ENCODE measurements around the gene CD55. TPM values are rescaled to one million over a fixed set of nuclear protein-coding genes. Genes with fewer than 3 reads are reported as not detected.

CD55 gene
- total and polyA plus RNA-seq, 8 donors: 8.1 to 168 (median 25.6) TPM

DNA sequence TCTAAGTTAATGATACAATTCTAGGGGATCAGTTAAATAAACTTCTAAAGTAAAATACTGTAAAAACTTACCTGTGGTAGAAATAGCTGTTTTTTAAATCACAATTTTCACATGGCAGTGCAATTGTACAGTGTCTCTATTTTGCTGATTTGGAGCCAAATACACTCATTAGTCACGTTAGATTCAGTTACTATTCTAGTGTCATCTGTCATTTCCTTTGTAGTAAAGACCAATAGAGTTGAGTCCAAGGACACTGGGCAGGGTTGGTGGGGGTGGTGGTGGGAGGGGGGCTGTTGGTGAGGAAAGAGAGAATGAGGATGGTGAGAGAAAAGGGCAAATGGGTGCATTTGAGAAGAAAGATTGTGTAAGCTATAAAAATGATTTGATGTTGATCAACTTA, 33.6 kb downstream of the CD55 start:
- WGBS, 5 donors: 38 to 60% (median 49%) methylated on average over 1 of the region's 1 CpG
- Histone ChIP-seq H3K4me3 (no peak overlapping the region), H3K27ac (no peak overlapping the region), H3K27me3 (no peaks in the 10 kb centered on the region), H3K9me3 (peaks cover 0 to 2% (median 0%) of the 10 kb centered on the region in 4 donors), H3K36me3 (peaks cover 0 to 24% (median 6%) of the 10 kb centered on the region in 4 donors), H3K4me1 (peaks cover 0 to 29% (median 0%) of the 10 kb centered on the region in 4 donors)
- no peak for DNase-seq
- intact Hi-C loops (cut with DNase I; ENCODE audit: low total_unique reads): no loop called here
- TF ChIP-seq, protein P1, sequence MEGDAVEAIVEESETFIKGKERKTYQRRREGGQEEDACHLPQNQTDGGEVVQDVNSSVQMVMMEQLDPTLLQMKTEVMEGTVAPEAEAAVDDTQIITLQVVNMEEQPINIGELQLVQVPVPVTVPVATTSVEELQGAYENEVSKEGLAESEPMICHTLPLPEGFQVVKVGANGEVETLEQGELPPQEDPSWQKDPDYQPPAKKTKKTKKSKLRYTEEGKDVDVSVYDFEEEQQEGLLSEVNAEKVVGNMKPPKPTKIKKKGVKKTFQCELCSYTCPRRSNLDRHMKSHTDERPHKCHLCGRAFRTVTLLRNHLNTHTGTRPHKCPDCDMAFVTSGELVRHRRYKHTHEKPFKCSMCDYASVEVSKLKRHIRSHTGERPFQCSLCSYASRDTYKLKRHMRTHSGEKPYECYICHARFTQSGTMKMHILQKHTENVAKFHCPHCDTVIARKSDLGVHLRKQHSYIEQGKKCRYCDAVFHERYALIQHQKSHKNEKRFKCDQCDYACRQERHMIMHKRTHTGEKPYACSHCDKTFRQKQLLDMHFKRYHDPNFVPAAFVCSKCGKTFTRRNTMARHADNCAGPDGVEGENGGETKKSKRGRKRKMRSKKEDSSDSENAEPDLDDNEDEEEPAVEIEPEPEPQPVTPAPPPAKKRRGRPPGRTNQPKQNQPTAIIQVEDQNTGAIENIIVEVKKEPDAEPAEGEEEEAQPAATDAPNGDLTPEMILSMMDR (IDR thresholded peaks at IDR 0.05): no peak
- TF ChIP-seq POLR2AphosphoS5 (IDR thresholded peaks at IDR 0.05) (no peak), POLR2A (IDR thresholded peaks at IDR 0.05) (no peak), EP300 (IDR thresholded peaks at IDR 0.05) (no peak)

DNA sequence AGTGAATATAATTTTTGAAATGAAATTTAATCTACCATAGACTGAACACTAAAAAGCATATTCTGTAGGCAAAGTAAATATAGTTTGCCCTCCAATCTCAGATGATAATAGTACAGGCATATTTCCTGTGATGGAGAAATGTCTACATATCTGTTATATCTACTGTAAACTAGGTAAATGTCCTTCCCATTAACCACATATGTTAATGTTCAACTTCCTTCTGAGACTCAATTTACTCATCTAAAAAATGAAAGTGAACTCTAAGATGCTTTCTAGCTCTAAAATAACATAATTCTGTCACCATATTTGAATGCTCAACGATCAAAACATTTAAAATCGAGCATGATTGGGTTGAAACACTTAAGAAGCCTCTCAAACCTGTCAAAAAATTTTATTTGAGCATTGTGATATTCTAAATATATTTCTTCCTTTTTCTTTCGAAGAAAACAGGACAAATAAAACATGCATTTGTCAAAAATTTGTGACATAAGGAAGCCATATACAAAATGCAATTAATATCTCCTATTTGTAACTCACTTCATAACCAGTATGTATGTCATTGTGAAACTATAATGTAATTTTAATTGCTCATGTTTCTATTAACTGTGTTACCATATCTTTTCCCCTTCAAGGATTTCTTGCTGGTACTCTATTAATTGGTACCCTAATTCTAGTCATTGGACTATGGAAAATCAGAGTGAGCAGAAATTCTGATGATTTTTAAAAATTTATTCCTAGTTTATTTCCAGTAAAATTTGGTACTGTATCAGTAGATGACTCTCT, 34.2 kb downstream of the CD55 start:
- intact Hi-C loops (cut with DNase I; ENCODE audit: low total_unique reads): no loop called here
- Histone ChIP-seq H3K4me1 (peaks cover 0 to 29% (median 0%) of the 10 kb centered on the region in 4 donors), H3K27ac (no peak overlapping the region), H3K36me3 (peaks cover 0 to 18% (median 5%) of the 10 kb centered on the region in 4 donors), H3K27me3 (no peaks in the 10 kb centered on the region), H3K9me3 (no peaks in the 10 kb centered on the region), H3K4me3 (no peak overlapping the region)
- 88 to 94% (median 92%) methylated on average over 3 of the region's 3 CpGs for WGBS, 5 donors
- DNase-seq: no peak
- no peak for TF ChIP-seq POLR2A (IDR thresholded peaks at IDR 0.05)
- TF ChIP-seq POLR2AphosphoS5 (IDR thresholded peaks at IDR 0.05): no peak
- TF ChIP-seq EP300 (IDR thresholded peaks at IDR 0.05): no peak
- TF ChIP-seq, protein P1 (IDR thresholded peaks at IDR 0.05): no peak

DNA sequence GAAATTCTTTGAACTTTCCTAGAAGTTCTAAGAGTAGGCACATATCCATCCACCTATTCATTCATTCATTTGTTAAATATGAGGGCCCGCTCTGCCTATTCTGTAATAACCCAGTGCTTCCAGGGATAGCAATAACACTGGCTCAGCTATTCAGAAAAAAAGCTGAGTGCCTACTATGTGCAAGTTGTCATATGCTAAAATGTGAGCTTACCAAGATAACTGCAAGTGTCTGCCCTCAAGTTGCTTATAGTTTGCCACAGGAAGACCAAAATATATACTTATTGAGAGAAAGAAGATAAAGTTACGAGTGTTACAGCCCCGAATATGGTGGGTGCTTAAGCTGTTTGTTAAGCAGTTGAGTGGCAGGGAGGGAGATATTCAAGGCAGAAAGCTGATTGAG, 39.6 kb downstream of the CD55 start:
- Histone ChIP-seq H3K4me3 (no peak overlapping the region), H3K27ac (no peak overlapping the region), H3K9me3 (no peaks in the 10 kb centered on the region), H3K27me3 (no peaks in the 10 kb centered on the region), H3K4me1 (no peaks in the 10 kb centered on the region), H3K36me3 (peaks cover 0 to 49% (median 22%) of the 10 kb centered on the region in 4 donors)
- intact Hi-C loops (cut with DNase I; ENCODE audit: low total_unique reads): no loop called here
- TF ChIP-seq POLR2A (IDR thresholded peaks at IDR 0.05) (no peak), EP300 (IDR thresholded peaks at IDR 0.05) (no peak), POLR2AphosphoS5 (IDR thresholded peaks at IDR 0.05) (no peak)
- TF ChIP-seq, protein P1 (IDR thresholded peaks at IDR 0.05): no peak
- no peak for DNase-seq
- WGBS, 5 donors: 53 to 97% (median 73%) methylated on average over 3 of the region's 3 CpGs

- WGBS, 5 donors: 84 to 92% (median 91%) methylated on average over 2 of the region's 2 CpGs
- TF ChIP-seq, protein P1 (IDR thresholded peaks at IDR 0.05): no peak
- no peak for TF ChIP-seq EP300 (IDR thresholded peaks at IDR 0.05)
- no peak for TF ChIP-seq POLR2AphosphoS5 (IDR thresholded peaks at IDR 0.05)
- TF ChIP-seq POLR2A (IDR thresholded peaks at IDR 0.05): no peak
- intact Hi-C loops (cut with DNase I; ENCODE audit: low total_unique reads): no loop called here
Measured at GRCh38 chr1:207361889-207362288, 40.4 kb downstream of the CD55 start.

More at GRCh38 chr1:207361889-207362288, 40.4 kb downstream of the CD55 start:
- Histone ChIP-seq H3K36me3 (peaks cover 0 to 51% (median 26%) of the 10 kb centered on the region in 4 donors), H3K4me3 (no peak overlapping the region), H3K27ac (no peak overlapping the region), H3K27me3 (no peaks in the 10 kb centered on the region), H3K4me1 (no peaks in the 10 kb centered on the region), H3K9me3 (no peaks in the 10 kb centered on the region)
- DNase-seq: no peak
